Measurements from ENCODE around the gene ISL2. TPM values are rescaled to one million over a fixed set of nuclear protein-coding genes. Genes with fewer than 3 reads are reported as not detected.

ISL2 gene
- total RNA-seq, 4 donors from 2014 or later = 2.6 to 6.3 (median 3.8) TPM

- Histone ChIP-seq H3K4me3 (no peak overlapping the region), H3K4me1 (peaks cover 0 to 17% (median 5%) of the 10 kb centered on the region in 3 donors), H3K36me3 (peaks cover 0 to 15% of the 10 kb centered on the region in 2 donors), H3K27ac (peak overlapping the region in 3 of 4 donors; percentile 29 to 59 (median 42)), H3K27me3 (no peaks in the 10 kb centered on the region), H3K9me3 (no peaks in the 10 kb centered on the region)
- TF ChIP-seq POLR2A (IDR thresholded peaks at IDR 0.05) (no peak), POLR2AphosphoS5 (IDR thresholded peaks at IDR 0.05) (no peak), EP300 (IDR thresholded peaks at IDR 0.05) (no peak)
- TF ChIP-seq, protein P1, sequence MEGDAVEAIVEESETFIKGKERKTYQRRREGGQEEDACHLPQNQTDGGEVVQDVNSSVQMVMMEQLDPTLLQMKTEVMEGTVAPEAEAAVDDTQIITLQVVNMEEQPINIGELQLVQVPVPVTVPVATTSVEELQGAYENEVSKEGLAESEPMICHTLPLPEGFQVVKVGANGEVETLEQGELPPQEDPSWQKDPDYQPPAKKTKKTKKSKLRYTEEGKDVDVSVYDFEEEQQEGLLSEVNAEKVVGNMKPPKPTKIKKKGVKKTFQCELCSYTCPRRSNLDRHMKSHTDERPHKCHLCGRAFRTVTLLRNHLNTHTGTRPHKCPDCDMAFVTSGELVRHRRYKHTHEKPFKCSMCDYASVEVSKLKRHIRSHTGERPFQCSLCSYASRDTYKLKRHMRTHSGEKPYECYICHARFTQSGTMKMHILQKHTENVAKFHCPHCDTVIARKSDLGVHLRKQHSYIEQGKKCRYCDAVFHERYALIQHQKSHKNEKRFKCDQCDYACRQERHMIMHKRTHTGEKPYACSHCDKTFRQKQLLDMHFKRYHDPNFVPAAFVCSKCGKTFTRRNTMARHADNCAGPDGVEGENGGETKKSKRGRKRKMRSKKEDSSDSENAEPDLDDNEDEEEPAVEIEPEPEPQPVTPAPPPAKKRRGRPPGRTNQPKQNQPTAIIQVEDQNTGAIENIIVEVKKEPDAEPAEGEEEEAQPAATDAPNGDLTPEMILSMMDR (IDR thresholded peaks at IDR 0.05) = no peak
- ATAC-seq = peak; percentile 57
- 21 to 31% methylated on average over 9 of the region's 11 CpGs for WGBS, 2 donors (ENCODE audit: low coverage in 1 of 2)
These were observed 31.6 kb downstream of the ISL2 start for GRCh38 chr15:76368122-76368621.

- TF ChIP-seq POLR2A (IDR thresholded peaks at IDR 0.05) = no peak
- no peak for TF ChIP-seq EP300 (IDR thresholded peaks at IDR 0.05)
- no peak for TF ChIP-seq POLR2AphosphoS5 (IDR thresholded peaks at IDR 0.05)
- TF ChIP-seq, protein P1 (IDR thresholded peaks at IDR 0.05) = no peak
- no peaks in the 10 kb centered on the region for H3K9me3 ChIP-seq
- ATAC-seq = no peak
- H3K27me3 ChIP-seq = no peaks in the 10 kb centered on the region
- no peak overlapping the region for H3K4me3 ChIP-seq
- H3K27ac ChIP-seq = no peak overlapping the region
- no peaks in the 10 kb centered on the region for H3K4me1 ChIP-seq
- peaks cover 0 to 56% of the 10 kb centered on the region in 2 donors for H3K36me3 ChIP-seq
- no CpG with 5 or more reads among the region's 3 CpGs for WGBS, 2 donors (ENCODE audit: low coverage in 1 of 2)
These were observed 39.5 kb downstream of the ISL2 start for GRCh38 chr15:76376029-76376428.

DNA sequence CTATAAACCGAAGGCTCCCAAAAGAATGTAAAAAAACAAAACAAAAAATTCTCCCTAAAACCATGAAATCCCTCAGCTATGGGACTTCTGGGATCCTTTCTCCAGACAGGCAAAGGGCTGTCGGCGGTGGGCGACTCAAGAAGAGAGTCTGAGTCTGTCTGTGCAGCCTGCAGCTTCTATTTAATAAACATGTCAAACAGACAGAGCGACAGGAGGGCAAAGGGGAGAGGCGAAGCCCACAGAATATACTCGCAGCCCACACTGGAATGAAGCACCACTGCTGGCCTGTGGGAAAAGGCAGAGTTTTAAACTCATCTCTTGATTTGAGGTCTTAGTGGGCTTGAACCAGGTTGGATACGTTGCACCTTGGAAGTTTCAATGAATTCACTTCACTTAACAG is 40.2 kb downstream of the ISL2 start:
- Histone ChIP-seq H3K9me3 (no peaks in the 10 kb centered on the region), H3K4me1 (no peaks in the 10 kb centered on the region), H3K4me3 (no peak overlapping the region), H3K27me3 (no peaks in the 10 kb centered on the region), H3K27ac (no peak overlapping the region), H3K36me3 (peaks cover 0 to 61% of the 10 kb centered on the region in 2 donors)
- no peak for TF ChIP-seq EP300 (IDR thresholded peaks at IDR 0.05)
- no peak for TF ChIP-seq POLR2A (IDR thresholded peaks at IDR 0.05)
- TF ChIP-seq, protein P1 (IDR thresholded peaks at IDR 0.05) = no peak
- TF ChIP-seq POLR2AphosphoS5 (IDR thresholded peaks at IDR 0.05) = no peak
- WGBS, 2 donors (ENCODE audit: low coverage in 1 of 2) = 65 to 69% methylated on average over 6 to 8 of the region's 8 CpGs
- ATAC-seq = no peak

GRCh38 chr15:76377217-76377616 is 40.6 kb downstream of the ISL2 start:
- no peak for ATAC-seq

GRCh38 chr15:76377751-76378150 is 41.2 kb downstream of the ISL2 start:
- peaks cover 0 to 54% of the 10 kb centered on the region in 2 donors for H3K36me3 ChIP-seq
- no peaks in the 10 kb centered on the region for H3K27me3 ChIP-seq
- no peaks in the 10 kb centered on the region for H3K9me3 ChIP-seq
- no peaks in the 10 kb centered on the region for H3K4me1 ChIP-seq
- no peak for TF ChIP-seq POLR2AphosphoS5 (IDR thresholded peaks at IDR 0.05)
- TF ChIP-seq, protein P1 (IDR thresholded peaks at IDR 0.05) = no peak
- no peak for TF ChIP-seq EP300 (IDR thresholded peaks at IDR 0.05)
- no peak for TF ChIP-seq POLR2A (IDR thresholded peaks at IDR 0.05)
- no peak overlapping the region for H3K4me3 ChIP-seq
- H3K27ac ChIP-seq = no peak overlapping the region
- ATAC-seq = no peak

More at GRCh38 chr15:76377217-76377616, 40.6 kb downstream of the ISL2 start:
- Histone ChIP-seq H3K4me3 (no peak overlapping the region), H3K36me3 (peaks cover 0 to 59% of the 10 kb centered on the region in 2 donors), H3K27me3 (no peaks in the 10 kb centered on the region), H3K9me3 (no peaks in the 10 kb centered on the region), H3K27ac (no peak overlapping the region), H3K4me1 (no peaks in the 10 kb centered on the region)
- 66 to 76% methylated on average over 2 of the region's 2 CpGs for WGBS, 2 donors (ENCODE audit: low coverage in 1 of 2)
- no peak for TF ChIP-seq POLR2A (IDR thresholded peaks at IDR 0.05)
- no peak for TF ChIP-seq POLR2AphosphoS5 (IDR thresholded peaks at IDR 0.05)
- TF ChIP-seq EP300 (IDR thresholded peaks at IDR 0.05) = no peak
- TF ChIP-seq, protein P1 (IDR thresholded peaks at IDR 0.05) = no peak

Measured in gastroesophageal sphincter (tissue), 4 donors.